ENCODE data around the gene PRR3.

- TF ChIP-seq CTCF (conservative IDR thresholded peaks at IDR 0.05; ENCODE audit: low read depth, low read length) (peak; percentile 75), EZH2 (IDR thresholded peaks at IDR 0.05; ENCODE audit: borderline replicate concordance, low read depth, low read length, poor library complexity, severe bottlenecking) (no peak)
Observed at GRCh38 chr6:30544666-30545272, 12.3 kb upstream of the PRR3 start.
